Measurements from ENCODE around the gene SCAMP1. TPM values are rescaled to one million over a fixed set of nuclear protein-coding genes. Genes with fewer than 3 reads are reported as not detected.

Gene SCAMP1
- total RNA-seq, 1 experiment from 2014 or later = 43.8 TPM

- Mint-ChIP-seq H3K27me3 (ENCODE audit: low read depth) (no peaks in the 10 kb centered on the region), H3K4me1 (no peaks in the 10 kb centered on the region), H3K36me3 (peaks cover 7% of the 10 kb centered on the region; the same call in 1 of the 2 replicates), H3K27ac (no peak overlapping the region), H3K4me3 (no peak overlapping the region), H3K9me3 (no peaks in the 10 kb centered on the region)
- ChIA-PET CTCF (interaction anchor here (1.6 kb wide), 1 partner anchor 162 kb away, joined by 6 read pairs; no protein-coding TSS in a partner anchor), POLR2A (no interaction called here)
- TF ChIP-seq, protein P1, sequence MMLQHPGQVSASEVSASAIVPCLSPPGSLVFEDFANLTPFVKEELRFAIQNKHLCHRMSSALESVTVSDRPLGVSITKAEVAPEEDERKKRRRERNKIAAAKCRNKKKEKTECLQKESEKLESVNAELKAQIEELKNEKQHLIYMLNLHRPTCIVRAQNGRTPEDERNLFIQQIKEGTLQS (CRISPR knock-in tag; conservative IDR thresholded peaks at IDR 0.05) = no peak
- TF ChIP-seq ZBTB21 (CRISPR knock-in tag; IDR thresholded peaks at IDR 0.05; ENCODE audit: borderline replicate concordance) (no peak), OVOL2 (CRISPR knock-in tag; IDR thresholded peaks at IDR 0.05; ENCODE audit: borderline replicate concordance) (no peak), ZNF232 (CRISPR knock-in tag; IDR thresholded peaks at IDR 0.05) (no peak), ZNF512 (CRISPR knock-in tag; IDR thresholded peaks at IDR 0.05; ENCODE audit: borderline replicate concordance) (no peak), TEAD4 (CRISPR knock-in tag; IDR thresholded peaks at IDR 0.05) (no peak), NFE2L1 (CRISPR knock-in tag; IDR thresholded peaks at IDR 0.05) (no peak), PREB (CRISPR knock-in tag; IDR thresholded peaks at IDR 0.05; ENCODE audit: borderline replicate concordance) (no peak), JUN (CRISPR knock-in tag; IDR thresholded peaks at IDR 0.05) (no peak), HMGA2 (CRISPR knock-in tag; IDR thresholded peaks at IDR 0.05) (no peak), GTF2I (CRISPR knock-in tag; conservative IDR thresholded peaks at IDR 0.05) (no peak), ZNF121 (CRISPR knock-in tag; IDR thresholded peaks at IDR 0.05) (no peak), PRRX2 (CRISPR knock-in tag; IDR thresholded peaks at IDR 0.05) (no peak)
- TF ChIP-seq, protein P2, sequence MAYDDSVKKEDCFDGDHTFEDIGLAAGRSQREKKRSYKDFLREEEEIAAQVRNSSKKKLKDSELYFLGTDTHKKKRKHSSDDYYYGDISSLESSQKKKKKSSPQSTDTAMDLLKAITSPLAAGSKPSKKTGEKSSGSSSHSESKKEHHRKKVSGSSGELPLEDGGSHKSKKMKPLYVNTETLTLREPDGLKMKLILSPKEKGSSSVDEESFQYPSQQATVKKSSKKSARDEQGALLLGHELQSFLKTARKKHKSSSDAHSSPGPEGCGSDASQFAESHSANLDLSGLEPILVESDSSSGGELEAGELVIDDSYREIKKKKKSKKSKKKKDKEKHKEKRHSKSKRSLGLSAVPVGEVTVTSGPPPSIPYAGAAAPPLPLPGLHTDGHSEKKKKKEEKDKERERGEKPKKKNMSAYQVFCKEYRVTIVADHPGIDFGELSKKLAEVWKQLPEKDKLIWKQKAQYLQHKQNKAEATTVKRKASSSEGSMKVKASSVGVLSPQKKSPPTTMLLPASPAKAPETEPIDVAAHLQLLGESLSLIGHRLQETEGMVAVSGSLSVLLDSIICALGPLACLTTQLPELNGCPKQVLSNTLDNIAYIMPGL (CRISPR knock-in tag; IDR thresholded peaks at IDR 0.05) = no peak
- ATAC-seq (no peak), DNase-seq (ENCODE audit: low spot score) (no peak)
Observed at GRCh38 chr5:78482948-78483347, 122.5 kb downstream of the SCAMP1 start.

- H3K27me3 Mint-ChIP-seq (ENCODE audit: low read depth) = no peaks in the 10 kb centered on the region
- no peaks in the 10 kb centered on the region for H3K9me3 Mint-ChIP-seq
- H3K4me3 Mint-ChIP-seq = no peak overlapping the region
- H3K36me3 Mint-ChIP-seq = peaks cover 17% of the 10 kb centered on the region
- TF ChIP-seq RORB (CRISPR knock-in tag; IDR thresholded peaks at IDR 0.05) (no peak), ESRRA (CRISPR knock-in tag; IDR thresholded peaks at IDR 0.05; ENCODE audit: borderline replicate concordance) (no peak), AR (CRISPR knock-in tag; IDR thresholded peaks at IDR 0.05) (no peak), ETV6 (CRISPR knock-in tag; IDR thresholded peaks at IDR 0.05) (no peak), TEAD1 (CRISPR knock-in tag; IDR thresholded peaks at IDR 0.05) (no peak), ZMAT4 (CRISPR knock-in tag; IDR thresholded peaks at IDR 0.05) (no peak), OVOL2 (CRISPR knock-in tag; IDR thresholded peaks at IDR 0.05; ENCODE audit: borderline replicate concordance) (no peak)
- TF ChIP-seq, protein P3, sequence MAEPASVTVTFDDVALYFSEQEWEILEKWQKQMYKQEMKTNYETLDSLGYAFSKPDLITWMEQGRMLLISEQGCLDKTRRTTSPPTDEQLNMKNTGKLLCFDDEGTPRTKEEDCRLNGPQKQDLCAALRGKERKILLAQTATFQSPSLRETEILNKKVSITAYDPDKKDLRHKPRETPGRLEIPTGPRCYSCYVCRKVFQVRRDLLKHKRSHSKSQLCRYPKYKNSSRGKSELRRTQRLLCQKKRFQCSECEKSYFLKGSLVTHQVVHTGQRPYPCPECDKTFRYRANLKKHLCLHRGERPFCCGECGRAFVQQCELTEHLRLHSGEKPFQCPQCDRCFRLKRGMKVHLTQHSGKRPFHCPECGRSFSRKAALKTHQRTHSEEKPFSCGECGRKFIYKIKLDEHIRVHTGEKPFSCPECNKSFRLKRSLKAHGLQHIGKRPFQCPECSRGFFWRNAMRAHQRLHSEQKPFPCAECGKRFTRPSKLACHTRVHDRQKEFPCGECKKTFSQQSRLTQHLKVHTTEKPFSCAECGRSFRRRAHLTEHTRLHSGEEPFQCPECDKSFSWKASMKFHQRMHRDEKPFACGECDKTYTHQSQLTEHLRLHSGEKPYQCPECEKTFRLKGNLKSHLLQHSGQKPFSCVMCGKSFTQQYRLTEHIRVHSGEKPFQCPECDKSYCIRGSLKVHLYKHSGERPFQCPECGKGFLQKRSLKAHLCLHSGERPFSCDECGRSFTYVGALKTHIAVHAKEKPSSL (CRISPR knock-in tag; conservative IDR thresholded peaks at IDR 0.05) = no peak
- TF ChIP-seq, protein P2 (CRISPR knock-in tag; IDR thresholded peaks at IDR 0.05) = no peak
- TF ChIP-seq, protein P1 (CRISPR knock-in tag; conservative IDR thresholded peaks at IDR 0.05) = no peak
- 0 out of 2 replicates have a peak overlapping the region, but pooled peaks have one; percentile 10 for H3K27ac Mint-ChIP-seq
- ChIA-PET CTCF (no interaction called here), POLR2A (no interaction called here)
- H3K4me1 Mint-ChIP-seq = no peaks in the 10 kb centered on the region
- DNase-seq (ENCODE audit: low spot score) (no peak), ATAC-seq (no peak)
Observed at GRCh38 chr5:78483809-78484521, 123.5 kb downstream of the SCAMP1 start.

All from WTC11 (cell line).